H1 (cell line): ENCODE data around the gene RTN4RL1. TPM values are rescaled to one million over a fixed set of nuclear protein-coding genes. Genes with fewer than 3 reads are reported as not detected.
A peak's percentile ranks its signal among the peaks of the same experiment; 100 is the strongest.

ENCODE experiments used
- CTCF ChIA-PET: fragments of 300-600 bp; sonication (Branson Sonifier 250); formaldehyde crosslinking; loops from one replicate; lab custom pipeline; 2021; ENCODE audit not compliant: partially characterized antibody; lab: Charles Lee
- POLR2A ChIA-PET: fragments of 300-600 bp; sonication (Branson Sonifier 250); formaldehyde crosslinking; loops from one replicate; lab custom pipeline; 2021; ENCODE audit warnings: inconsistent platforms; ENCODE audit not compliant: partially characterized antibody; lab: Charles Lee
- DNase-seq, 2 experiments: peaks; one replicate each; pipeline versions ENCODE4 v3.0.0 to v3.0.0-alpha.2; 2010 to 2022; ENCODE audit warnings: low spot score in 2 of 2, low read depth in 1 of 2, mixed read lengths in 1 of 2
- FAIRE-seq: peaks from 2 replicates; lab custom pipeline; 2011; peaks lifted over from hg19 to GRCh38; lab: Jason Lieb, UNC
- H2AFZ ChIP-seq: 2 replicates; pipeline ENCODE4 v1.8.1; 2012; ENCODE audit warnings: low read length, inconsistent platforms
- H2AK5ac ChIP-seq: 2 replicates; pipeline ENCODE4 v1.6.1; 2013; ENCODE audit warnings: low read depth, low read length
- H2BK120ac ChIP-seq: replicated peaks from 2 replicates; pipeline ENCODE3; 2013; ENCODE audit warnings: low read depth, low read length, inconsistent platforms
- H2BK12ac ChIP-seq: 2 replicates; pipeline ENCODE4 v1.6.1; 2013; ENCODE audit warnings: low read depth, low read length
- H2BK15ac ChIP-seq: 2 replicates; pipeline ENCODE4 v1.6.1; 2013; ENCODE audit warnings: low read length
- H2BK20ac ChIP-seq: 2 replicates; pipeline ENCODE4 v1.6.1; 2013; ENCODE audit warnings: low read length
- H2BK5ac ChIP-seq: 2 replicates; pipeline ENCODE4 v1.6.1; 2013; ENCODE audit warnings: low read depth, low read length
- H3K14ac ChIP-seq: 2 replicates; pipeline ENCODE4 v1.6.1; 2013; ENCODE audit warnings: inconsistent platforms; ENCODE audit not compliant: insufficient read length
- H3K18ac ChIP-seq: 2 replicates; pipeline ENCODE4 v1.6.1; 2013; ENCODE audit warnings: low read length; ENCODE audit errors: extremely low read depth
- H3K23ac ChIP-seq: 2 replicates; pipeline ENCODE4 v1.6.1; 2013; ENCODE audit warnings: inconsistent platforms; ENCODE audit not compliant: insufficient read length
- H3K23me2 ChIP-seq: 2 replicates; pipeline ENCODE4 v1.6.1; 2013; ENCODE audit warnings: low read depth, low read length
- H3K27ac ChIP-seq: 2 replicates; pipeline ENCODE4 v1.6.1; 2011; ENCODE audit warnings: low read depth, low read length, inconsistent platforms
- H3K27me3 ChIP-seq, 4 experiments: replicated peaks in 1 of 4; 1 replicate in 1 of 4; 2 replicates in 3 of 4; pipeline versions ENCODE4 v1.6.1 to v1.8.1; 2011 to 2013; ENCODE audit warnings: low read length in 3 of 4, mild to moderate bottlenecking in 3 of 4, inconsistent platforms in 2 of 4, mixed read lengths in 2 of 4, moderate library complexity in 1 of 4; ENCODE audit not compliant: control insufficient read depth in 3 of 4, insufficient read depth in 3 of 4; ENCODE audit errors: extremely low read depth in 1 of 4
- H3K36me3 ChIP-seq, 4 experiments: 2 replicates each; pipeline versions ENCODE4 v1.6.1 to v1.8.1; 2011 to 2013; ENCODE audit warnings: mild to moderate bottlenecking in 4 of 4, low read length in 3 of 4, moderate library complexity in 2 of 4, control low read depth in 1 of 4, inconsistent platforms in 1 of 4; ENCODE audit not compliant: insufficient read depth in 4 of 4, control insufficient read depth in 2 of 4
- H3K4ac ChIP-seq: replicated peaks from 2 replicates; pipeline ENCODE3; 2013; ENCODE audit warnings: low read length, low read depth, mixed read lengths, inconsistent platforms; ENCODE audit not compliant: insufficient read length
- H3K4me1 ChIP-seq, 4 experiments: replicated peaks in 1 of 4; 1 replicate in 1 of 4; 2 replicates in 3 of 4; pipeline versions ENCODE4 v1.6.1 to v1.8.1; 2011 to 2013; ENCODE audit warnings: low read length in 3 of 4, inconsistent platforms in 2 of 4, mixed read lengths in 1 of 4; ENCODE audit not compliant: insufficient read depth in 4 of 4, control insufficient read depth in 3 of 4
- H3K4me2 ChIP-seq, 2 experiments: 2 replicates each; pipeline versions ENCODE4 v1.6.1 to v1.8.1; 2011 to 2013; ENCODE audit warnings: low read depth in 2 of 2, low read length in 2 of 2, control low read depth in 1 of 2, inconsistent platforms in 1 of 2, mild to moderate bottlenecking in 1 of 2; ENCODE audit not compliant: insufficient read depth in 1 of 2
- H3K4me3 ChIP-seq, 4 experiments: fragments of 200-600, 300-600 bp in 1 of 4; sonication (generic), shearing (Covaris generic), sonication (Bioruptor Twin) in 1 of 4; 2 replicates each; pipeline versions ENCODE4 v1.5.1 to v1.8.1; 2011 to 2016; ENCODE audit warnings: low read length in 4 of 4, low read depth in 3 of 4, control low read depth in 2 of 4, inconsistent platforms in 2 of 4, mild to moderate bottlenecking in 2 of 4, mixed read lengths in 1 of 4, moderate library complexity in 1 of 4; ENCODE audit not compliant: insufficient read depth in 2 of 4; ENCODE audit errors: extremely low read depth in 1 of 4
- H3K56ac ChIP-seq: replicated peaks from 2 replicates; pipeline ENCODE3; 2013; ENCODE audit warnings: low read depth, mild to moderate bottlenecking, mixed read lengths, low read length, inconsistent platforms; ENCODE audit not compliant: insufficient read length
- H3K79me1 ChIP-seq: 2 replicates; pipeline ENCODE4 v1.6.1; 2013; ENCODE audit warnings: low read depth, low read length, control low read depth
- H3K79me2 ChIP-seq, 2 experiments: 2 replicates each; pipeline versions ENCODE4 v1.6.1 to v1.8.1; 2012 to 2013; ENCODE audit warnings: low read length in 2 of 2, mild to moderate bottlenecking in 2 of 2, inconsistent platforms in 1 of 2; ENCODE audit not compliant: insufficient read depth in 2 of 2, control insufficient read depth in 1 of 2
- H3K9ac ChIP-seq, 4 experiments: replicated peaks in 1 of 4; 1 replicate in 1 of 4; 2 replicates in 3 of 4; pipeline versions ENCODE4 v1.6.1 to v1.8.1; 2011 to 2013; ENCODE audit warnings: low read depth in 3 of 4, low read length in 3 of 4, control low read depth in 2 of 4, mild to moderate bottlenecking in 2 of 4, moderate library complexity in 2 of 4, inconsistent platforms in 1 of 4; ENCODE audit errors: extremely low read depth in 1 of 4
- H3K9me3 ChIP-seq, 2 experiments: 2 replicates each; pipeline versions ENCODE4 v1.6.1 to v1.8.1; 2012 to 2013; ENCODE audit warnings: mild to moderate bottlenecking in 2 of 2, moderate library complexity in 2 of 2, control low read depth in 1 of 2, inconsistent platforms in 1 of 2, low read depth in 1 of 2, low read length in 1 of 2, mixed read lengths in 1 of 2; ENCODE audit not compliant: insufficient read depth in 2 of 2
- H4K20me1 ChIP-seq, 2 experiments: replicated peaks in 1 of 2; 2 replicates each; pipeline versions ENCODE3 to v1.8.1; 2011 to 2013; ENCODE audit warnings: inconsistent platforms in 2 of 2, low read length in 2 of 2, mild to moderate bottlenecking in 1 of 2; ENCODE audit not compliant: insufficient read depth in 2 of 2, control insufficient read depth in 1 of 2
- H4K5ac ChIP-seq: 2 replicates; pipeline ENCODE4 v1.6.1; 2013; ENCODE audit warnings: low read length, low read depth, mixed read lengths, inconsistent platforms; ENCODE audit not compliant: insufficient read length
- H4K8ac ChIP-seq: 2 replicates; pipeline ENCODE4 v1.8.0; 2013; ENCODE audit warnings: mild to moderate bottlenecking, moderate library complexity, low read length, inconsistent platforms; ENCODE audit not compliant: insufficient read depth; ENCODE audit errors: extremely low read depth
- H4K91ac ChIP-seq: replicated peaks from 2 replicates; pipeline ENCODE3; 2013; ENCODE audit warnings: low read length, mixed read lengths, inconsistent platforms; ENCODE audit not compliant: insufficient read length
- BACH1 ChIP-seq: IDR thresholded peaks from 2 replicates; pipeline ENCODE4 v1.6.1; 2012; ENCODE audit warnings: low read length, improper control_type of control experiment
- SIRT6 ChIP-seq: IDR thresholded peaks from one replicate; pipeline ENCODE4 v1.7.1; 2012; ENCODE audit warnings: low read length, inconsistent platforms
- TEAD4 ChIP-seq: IDR thresholded peaks from 2 replicates; pipeline ENCODE4 v1.6.1; 2012; ENCODE audit warnings: low read depth, low read length, inconsistent platforms, mixed read lengths
- ZNF274 ChIP-seq: IDR thresholded peaks from 2 replicates; pipeline ENCODE4 v1.7.0; 2012; ENCODE audit warnings: low read length, borderline replicate concordance; ENCODE audit errors: extremely low read depth
- WGBS, 2 experiments: shearing (Covaris generic) in 1 of 2; methylation state at CpG; one replicate each; pipeline versions ENCODE4 v1.1.6 to v1.1.7; 2013 to 2015; ENCODE audit warnings: low lambda C conversion rate in 2 of 2, mixed read lengths in 2 of 2, inconsistent platforms in 1 of 2, low coverage in 1 of 2, missing lambda C conversion rate in 1 of 2; ENCODE audit not compliant: insufficient replicate concordance in 2 of 2, insufficient coverage in 1 of 2, insufficient read length in 1 of 2; ENCODE audit errors: extremely low coverage in 1 of 2, missing lambda C conversion rate in 1 of 2; 5-methylcytosine and 5-hydroxymethylcytosine counted together
- polyA plus RNA-seq, 7 experiments: library from polyadenylated mRNA; depleted of rRNA in 3 of 7; stranded (reverse) in 5 of 7; unstranded in 2 of 7; fragments of >200 nt in 5 of 7; fragments of 200-250 nt in 2 of 7; gene quantifications; 1 replicate in 5 of 7; 2 replicates in 1 of 7; 4 replicates in 1 of 7; pipeline versions ENCODE4 v1.2.1 to v1.2.3, GENCODE V29; 2011 to 2013; ENCODE audit warnings: missing spikeins in 2 of 7, mixed read lengths in 2 of 7
- total RNA-seq: library from RNA; stranded (reverse); fragmentation: NEBNext Ultra II Directional; extraction: Animal tissue kit (Norgen Biotek cat#: 25700); gene quantifications from 2 replicates; pipeline ENCODE4 v1.2.1, GENCODE V29; 2021

Gene RTN4RL1
- total and polyA plus RNA-seq, 2 of the 8 experiments (the other 6 are each of a cell fraction or from before 2014, with no cell fraction given), result 0.09 TPM; not detected in 1

- H3K23ac ChIP-seq, result no peak overlapping the region
- 59% methylated on average over 4 of the region's 4 CpGs; no CpG with 5 or more reads in 1 of the 2 experiments for WGBS, 2 experiments
- H3K27ac ChIP-seq, result no peak overlapping the region
- H3K9me3 ChIP-seq, result no peaks in the 10 kb centered on the region
- H4K91ac ChIP-seq, result no peak overlapping the region
- no peaks in the 10 kb centered on the region for H3K79me2 ChIP-seq
- H3K4me3 ChIP-seq, result no peak overlapping the region
- H3K4me1 ChIP-seq, result peaks cover 0 to 6% (median 0%) of the 10 kb centered on the region in 4 experiments; a peak in 2 of 7 replicates
- no peak overlapping the region for H3K9ac ChIP-seq
- H3K4ac ChIP-seq, result no peak overlapping the region
- H4K20me1 ChIP-seq, result peaks cover 0 to 2% of the 10 kb centered on the region in 2 experiments
- no peak overlapping the region for H3K14ac ChIP-seq
- TF ChIP-seq BACH1 (no peak), TEAD4 (peak; percentile 53; the same call in 1 of the 2 replicates), SIRT6 (no peak), ZNF274 (no peak)
- no peak overlapping the region for H2BK12ac ChIP-seq
- H3K36me3 ChIP-seq, result no peaks in the 10 kb centered on the region
- FAIRE-seq, result peak; percentile 77
- H2BK20ac ChIP-seq, result no peak overlapping the region
- no peak for DNase-seq
- H2BK15ac ChIP-seq, result no peak overlapping the region
- H3K18ac ChIP-seq, result no peak overlapping the region
- ChIA-PET POLR2A (no interaction called here), CTCF (interaction anchor here (1.4 kb wide), 1 partner anchor 53 kb away, joined by 3 read pairs; no protein-coding TSS in a partner anchor)
- H2BK5ac ChIP-seq, result no peak overlapping the region
- no peak overlapping the region for H2BK120ac ChIP-seq
- no peak overlapping the region for H2AFZ ChIP-seq
- no peaks in the 10 kb centered on the region for H3K23me2 ChIP-seq
- H3K27me3 ChIP-seq, result 0 out of 7 replicates have a peak, but pooled peaks cover 0 to 3% (median 0%) of the 10 kb centered on the region in 4 experiments
- no peak overlapping the region for H4K5ac ChIP-seq
- H2AK5ac ChIP-seq, result no peak overlapping the region
- H4K8ac ChIP-seq, result no peak overlapping the region
- no peak overlapping the region; a peak in 1 of 4 replicates for H3K4me2 ChIP-seq
- H3K79me1 ChIP-seq, result no peaks in the 10 kb centered on the region
- H3K56ac ChIP-seq, result no peak overlapping the region
Measured at GRCh38 chr17:1985686-1986085, 39.4 kb downstream of the RTN4RL1 start.
